HCT116 (cell line): Measurements from ENCODE around the gene NMD3. TPM values are rescaled to one million over a fixed set of nuclear protein-coding genes. Genes with fewer than 3 reads are reported as not detected.

ENCODE experiments used
- FOSL1 ChIP-seq: IDR thresholded peaks from 2 replicates; pipeline ENCODE4 v1.6.1; 2012; ENCODE audit warnings: low read depth
- JUND ChIP-seq: IDR thresholded peaks from 2 replicates; pipeline ENCODE4 v1.6.1; 2012
- SIN3A ChIP-seq: IDR thresholded peaks from 2 replicates; pipeline ENCODE4 v1.6.1; 2012; ENCODE audit warnings: low read depth
- TCF7L2 ChIP-seq: IDR thresholded peaks from 2 replicates; pipeline ENCODE4 v1.7.0; 2011; ENCODE audit warnings: borderline replicate concordance, inconsistent platforms; ENCODE audit not compliant: insufficient read depth, insufficient read length; ENCODE audit errors: extremely low read depth
- ZNF274 ChIP-seq: fragments of 200-500 bp; sonication (Bioruptor generic); IDR thresholded peaks from 2 replicates; pipeline ENCODE4 v1.6.1; 2014; ENCODE audit warnings: mild to moderate bottlenecking, low read depth, low read length, inconsistent platforms
- total RNA-seq: library from RNA; stranded (reverse); gene quantifications from one replicate; pipeline ENCODE4 v1.2.1, GENCODE V29; 2021; ENCODE audit not compliant: unreplicated experiment
- TF ChIP-seq, protein P1 (sequence below): IDR thresholded peaks from 2 replicates; pipeline ENCODE4 v1.6.1; 2012; ENCODE audit warnings: low read depth
- TF ChIP-seq, protein P2 (sequence below), 3 experiments: fragments of 200-600 bp in 1 of 3; sonication (generic) in 1 of 3; IDR thresholded peaks in 2 of 3; conservative IDR thresholded peaks in 1 of 3; 2 replicates each; pipeline ENCODE4 v1.5.1; 2012 to 2017; ENCODE audit warnings: low read depth in 2 of 3, low read length in 2 of 3, antibody characterized with exemption in 1 of 3, borderline replicate concordance in 1 of 3, control low read depth in 1 of 3, mild to moderate bottlenecking in 1 of 3, mixed read lengths in 1 of 3, mixed run types in 1 of 3, moderate library complexity in 1 of 3; ENCODE audit not compliant: insufficient read depth in 1 of 3
- TF ChIP-seq, protein P3 (sequence below): IDR thresholded peaks from 2 replicates; pipeline ENCODE4 v1.6.1; 2012
- TF ChIP-seq, protein P4 (sequence below): IDR thresholded peaks from 2 replicates; pipeline ENCODE4 v1.6.1; 2012

NMD3 gene
- total RNA-seq, 1 experiment from 2014 or later: 85.2 TPM

DNA sequence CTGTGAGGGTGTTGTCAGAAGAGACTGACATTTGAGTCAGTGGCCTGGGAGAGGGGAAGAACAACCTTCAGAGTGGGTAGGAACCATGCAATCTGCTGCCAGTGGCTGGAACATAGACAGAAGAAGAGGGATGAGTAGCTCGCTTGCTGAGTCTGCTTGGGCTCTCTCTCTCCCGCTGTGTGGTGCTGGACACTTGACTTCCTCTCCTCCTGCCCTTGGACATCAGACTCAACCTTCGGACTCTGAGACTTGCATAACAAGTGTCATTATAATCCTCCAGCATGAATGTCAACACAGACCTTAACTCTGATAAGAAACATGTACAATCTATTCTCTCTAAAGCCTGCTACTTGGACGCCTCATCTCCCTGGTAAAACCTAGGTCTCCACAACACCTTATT, 5.9 kb upstream of the NMD3 start (continued):
- TF ChIP-seq, protein P1, sequence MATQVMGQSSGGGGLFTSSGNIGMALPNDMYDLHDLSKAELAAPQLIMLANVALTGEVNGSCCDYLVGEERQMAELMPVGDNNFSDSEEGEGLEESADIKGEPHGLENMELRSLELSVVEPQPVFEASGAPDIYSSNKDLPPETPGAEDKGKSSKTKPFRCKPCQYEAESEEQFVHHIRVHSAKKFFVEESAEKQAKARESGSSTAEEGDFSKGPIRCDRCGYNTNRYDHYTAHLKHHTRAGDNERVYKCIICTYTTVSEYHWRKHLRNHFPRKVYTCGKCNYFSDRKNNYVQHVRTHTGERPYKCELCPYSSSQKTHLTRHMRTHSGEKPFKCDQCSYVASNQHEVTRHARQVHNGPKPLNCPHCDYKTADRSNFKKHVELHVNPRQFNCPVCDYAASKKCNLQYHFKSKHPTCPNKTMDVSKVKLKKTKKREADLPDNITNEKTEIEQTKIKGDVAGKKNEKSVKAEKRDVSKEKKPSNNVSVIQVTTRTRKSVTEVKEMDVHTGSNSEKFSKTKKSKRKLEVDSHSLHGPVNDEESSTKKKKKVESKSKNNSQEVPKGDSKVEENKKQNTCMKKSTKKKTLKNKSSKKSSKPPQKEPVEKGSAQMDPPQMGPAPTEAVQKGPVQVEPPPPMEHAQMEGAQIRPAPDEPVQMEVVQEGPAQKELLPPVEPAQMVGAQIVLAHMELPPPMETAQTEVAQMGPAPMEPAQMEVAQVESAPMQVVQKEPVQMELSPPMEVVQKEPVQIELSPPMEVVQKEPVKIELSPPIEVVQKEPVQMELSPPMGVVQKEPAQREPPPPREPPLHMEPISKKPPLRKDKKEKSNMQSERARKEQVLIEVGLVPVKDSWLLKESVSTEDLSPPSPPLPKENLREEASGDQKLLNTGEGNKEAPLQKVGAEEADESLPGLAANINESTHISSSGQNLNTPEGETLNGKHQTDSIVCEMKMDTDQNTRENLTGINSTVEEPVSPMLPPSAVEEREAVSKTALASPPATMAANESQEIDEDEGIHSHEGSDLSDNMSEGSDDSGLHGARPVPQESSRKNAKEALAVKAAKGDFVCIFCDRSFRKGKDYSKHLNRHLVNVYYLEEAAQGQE: no peak
- no peak for TF ChIP-seq ZNF274
- no peak for TF ChIP-seq JUND
- TF ChIP-seq, protein P2, sequence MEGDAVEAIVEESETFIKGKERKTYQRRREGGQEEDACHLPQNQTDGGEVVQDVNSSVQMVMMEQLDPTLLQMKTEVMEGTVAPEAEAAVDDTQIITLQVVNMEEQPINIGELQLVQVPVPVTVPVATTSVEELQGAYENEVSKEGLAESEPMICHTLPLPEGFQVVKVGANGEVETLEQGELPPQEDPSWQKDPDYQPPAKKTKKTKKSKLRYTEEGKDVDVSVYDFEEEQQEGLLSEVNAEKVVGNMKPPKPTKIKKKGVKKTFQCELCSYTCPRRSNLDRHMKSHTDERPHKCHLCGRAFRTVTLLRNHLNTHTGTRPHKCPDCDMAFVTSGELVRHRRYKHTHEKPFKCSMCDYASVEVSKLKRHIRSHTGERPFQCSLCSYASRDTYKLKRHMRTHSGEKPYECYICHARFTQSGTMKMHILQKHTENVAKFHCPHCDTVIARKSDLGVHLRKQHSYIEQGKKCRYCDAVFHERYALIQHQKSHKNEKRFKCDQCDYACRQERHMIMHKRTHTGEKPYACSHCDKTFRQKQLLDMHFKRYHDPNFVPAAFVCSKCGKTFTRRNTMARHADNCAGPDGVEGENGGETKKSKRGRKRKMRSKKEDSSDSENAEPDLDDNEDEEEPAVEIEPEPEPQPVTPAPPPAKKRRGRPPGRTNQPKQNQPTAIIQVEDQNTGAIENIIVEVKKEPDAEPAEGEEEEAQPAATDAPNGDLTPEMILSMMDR (IDR thresholded peaks at IDR 0.05 in 2 of 3, conservative IDR thresholded peaks at IDR 0.05 in 1 of 3; ENCODE audit: borderline replicate concordance in 1 of 3, insufficient read depth in 1 of 3, low read depth in 2 of 3, low read length in 2 of 3): no peak
- TF ChIP-seq TCF7L2: no peak
- TF ChIP-seq SIN3A: no peak
- TF ChIP-seq, protein P3, sequence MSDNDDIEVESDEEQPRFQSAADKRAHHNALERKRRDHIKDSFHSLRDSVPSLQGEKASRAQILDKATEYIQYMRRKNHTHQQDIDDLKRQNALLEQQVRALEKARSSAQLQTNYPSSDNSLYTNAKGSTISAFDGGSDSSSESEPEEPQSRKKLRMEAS: no peak
- TF ChIP-seq, protein P4, sequence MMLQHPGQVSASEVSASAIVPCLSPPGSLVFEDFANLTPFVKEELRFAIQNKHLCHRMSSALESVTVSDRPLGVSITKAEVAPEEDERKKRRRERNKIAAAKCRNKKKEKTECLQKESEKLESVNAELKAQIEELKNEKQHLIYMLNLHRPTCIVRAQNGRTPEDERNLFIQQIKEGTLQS: no peak
- no peak for TF ChIP-seq FOSL1
